Epithelial cell of esophagus (primary cell): ENCODE data around the gene ZNF598.
"Not testable (repeated sequence)": the region's sequence is repeated elsewhere in the genome, so short reads cannot be mapped to it uniquely, and the experiment has no call there.

Source experiments
- DNase-seq: peaks from one replicate; pipeline ENCODE4 v3.0.0; 2010; ENCODE audit warnings: low read depth
- H3K4me3 ChIP-seq: 2 replicates; pipeline ENCODE4 v1.5.1; 2011; ENCODE audit warnings: mild to moderate bottlenecking, low read length, control low read depth
- TF ChIP-seq, protein P1 (sequence below): IDR thresholded peaks from 2 replicates; pipeline ENCODE4 v1.5.1; 2011; ENCODE audit warnings: low read depth, mild to moderate bottlenecking, low read length, control low read depth, inconsistent platforms; ENCODE audit not compliant: insufficient read depth; ENCODE audit errors: missing control alignments

The ZNF598 gene

DNA sequence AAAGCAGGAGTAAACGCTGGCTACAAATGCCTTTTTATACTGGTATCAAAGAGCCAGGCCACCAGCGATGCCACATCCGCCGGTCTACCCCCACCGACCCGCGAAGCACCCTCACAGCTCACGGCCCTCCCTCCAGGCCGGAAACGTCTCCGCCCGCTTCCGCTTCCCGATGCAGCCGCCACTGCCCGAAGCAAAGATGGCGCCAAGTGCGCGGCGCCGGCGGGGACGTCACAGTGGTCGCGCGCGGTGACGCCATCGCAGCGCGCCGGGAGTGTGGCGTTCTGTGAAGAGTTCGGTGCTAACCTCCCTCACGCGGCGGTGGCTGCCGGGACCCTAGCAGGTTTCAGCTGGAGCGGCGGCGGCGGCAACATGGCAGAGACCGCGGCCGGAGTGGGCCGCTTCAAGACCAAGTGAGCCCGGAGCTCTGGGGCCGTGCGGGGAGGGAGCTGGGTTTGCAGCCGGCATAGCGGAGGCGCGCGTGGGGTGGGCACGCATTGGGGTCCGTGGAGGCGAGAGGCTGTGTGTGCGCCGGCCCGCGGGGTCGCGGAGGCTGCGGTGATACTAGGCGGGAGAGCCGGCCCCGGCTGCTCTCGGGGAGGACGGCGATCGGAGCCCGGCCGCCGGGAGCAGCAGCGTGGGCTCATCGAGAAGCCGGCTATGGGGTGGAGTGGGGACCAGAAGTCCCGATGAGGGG lies 37.7 kb downstream of the ZNF598 start, which contains the start of gene TBL3:
Gene TBL3, plus strand, starts transcription at position 258 of the 694 bp plus-strand sequence. Its CDS starts 112 bp downstream, at position 370.
- H3K4me3 ChIP-seq = peak within 1 kb of the TSS; percentile 73
- peak; percentile 95 for DNase-seq
- TF ChIP-seq, protein P1, sequence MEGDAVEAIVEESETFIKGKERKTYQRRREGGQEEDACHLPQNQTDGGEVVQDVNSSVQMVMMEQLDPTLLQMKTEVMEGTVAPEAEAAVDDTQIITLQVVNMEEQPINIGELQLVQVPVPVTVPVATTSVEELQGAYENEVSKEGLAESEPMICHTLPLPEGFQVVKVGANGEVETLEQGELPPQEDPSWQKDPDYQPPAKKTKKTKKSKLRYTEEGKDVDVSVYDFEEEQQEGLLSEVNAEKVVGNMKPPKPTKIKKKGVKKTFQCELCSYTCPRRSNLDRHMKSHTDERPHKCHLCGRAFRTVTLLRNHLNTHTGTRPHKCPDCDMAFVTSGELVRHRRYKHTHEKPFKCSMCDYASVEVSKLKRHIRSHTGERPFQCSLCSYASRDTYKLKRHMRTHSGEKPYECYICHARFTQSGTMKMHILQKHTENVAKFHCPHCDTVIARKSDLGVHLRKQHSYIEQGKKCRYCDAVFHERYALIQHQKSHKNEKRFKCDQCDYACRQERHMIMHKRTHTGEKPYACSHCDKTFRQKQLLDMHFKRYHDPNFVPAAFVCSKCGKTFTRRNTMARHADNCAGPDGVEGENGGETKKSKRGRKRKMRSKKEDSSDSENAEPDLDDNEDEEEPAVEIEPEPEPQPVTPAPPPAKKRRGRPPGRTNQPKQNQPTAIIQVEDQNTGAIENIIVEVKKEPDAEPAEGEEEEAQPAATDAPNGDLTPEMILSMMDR = no peak

DNA sequence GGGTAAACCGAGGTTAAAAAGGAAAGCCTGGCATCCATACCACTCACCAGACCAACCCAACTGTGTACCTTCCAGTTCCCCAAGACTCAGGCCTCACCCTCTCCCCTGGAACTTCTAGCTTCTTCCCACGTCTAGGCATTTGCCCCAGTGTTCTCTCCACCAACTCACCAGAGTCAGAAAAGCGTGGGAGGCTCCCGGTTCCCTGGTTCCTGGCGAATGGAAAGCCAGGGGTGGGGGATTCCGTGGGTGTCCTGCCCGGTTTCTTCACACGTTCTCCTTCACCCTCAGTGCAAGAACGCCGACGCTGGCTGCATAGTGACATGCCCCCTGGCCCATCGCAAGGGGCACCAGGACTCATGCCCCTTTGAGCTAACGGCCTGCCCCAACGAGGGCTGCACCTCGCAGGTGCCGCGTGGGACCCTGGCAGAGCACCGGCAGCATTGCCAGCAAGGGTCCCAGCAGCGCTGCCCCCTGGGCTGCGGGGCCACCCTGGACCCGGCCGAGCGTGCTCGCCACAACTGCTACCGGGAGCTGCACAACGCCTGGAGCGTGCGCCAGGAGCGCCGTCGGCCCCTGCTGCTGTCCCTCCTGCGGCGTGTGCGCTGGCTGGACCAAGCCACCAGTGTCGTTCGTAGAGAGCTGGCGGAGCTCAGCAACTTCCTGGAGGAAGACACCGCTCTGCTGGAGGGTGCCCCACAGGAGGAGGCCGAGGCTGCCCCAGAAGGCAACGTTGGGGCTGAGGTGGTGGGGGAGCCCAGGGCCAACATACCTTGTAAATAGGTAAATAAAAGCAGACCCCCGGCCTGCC lies 41.3 kb downstream of the ZNF598 start:
- DNase-seq = no peak
- TF ChIP-seq, protein P1 = no peak
- H3K4me3 ChIP-seq = no peak overlapping the region

DNA sequence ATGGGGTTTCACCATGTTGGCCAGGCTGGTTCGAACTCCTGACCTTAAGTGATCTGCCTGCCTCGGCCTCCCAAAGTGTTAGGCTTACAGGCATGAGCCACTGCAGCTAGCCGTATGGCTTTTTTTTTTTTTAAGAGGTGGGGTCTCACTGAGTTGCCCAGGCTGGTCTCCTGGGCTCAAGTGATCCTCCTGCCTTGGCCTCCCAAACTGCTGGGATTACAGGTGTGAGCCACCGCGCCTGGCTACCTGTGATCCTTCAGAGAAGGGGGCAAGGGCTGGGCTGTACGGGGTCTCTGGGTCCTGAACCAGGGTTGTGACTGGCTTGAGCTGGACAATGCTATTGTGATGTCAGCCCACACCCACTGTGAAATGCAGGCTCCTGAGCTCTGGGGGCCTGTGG lies 43.2 kb downstream of the ZNF598 start, which contains the start of gene RNF151:
Gene RNF151, plus strand, starts transcription at position 397 of the 400 bp plus-strand sequence. CDS start 26 bp downstream, outside the sequence.
- TF ChIP-seq, protein P1 = no peak
- H3K4me3 ChIP-seq = peak within 1 kb of the TSS; percentile 63
- no peak for DNase-seq

DNA sequence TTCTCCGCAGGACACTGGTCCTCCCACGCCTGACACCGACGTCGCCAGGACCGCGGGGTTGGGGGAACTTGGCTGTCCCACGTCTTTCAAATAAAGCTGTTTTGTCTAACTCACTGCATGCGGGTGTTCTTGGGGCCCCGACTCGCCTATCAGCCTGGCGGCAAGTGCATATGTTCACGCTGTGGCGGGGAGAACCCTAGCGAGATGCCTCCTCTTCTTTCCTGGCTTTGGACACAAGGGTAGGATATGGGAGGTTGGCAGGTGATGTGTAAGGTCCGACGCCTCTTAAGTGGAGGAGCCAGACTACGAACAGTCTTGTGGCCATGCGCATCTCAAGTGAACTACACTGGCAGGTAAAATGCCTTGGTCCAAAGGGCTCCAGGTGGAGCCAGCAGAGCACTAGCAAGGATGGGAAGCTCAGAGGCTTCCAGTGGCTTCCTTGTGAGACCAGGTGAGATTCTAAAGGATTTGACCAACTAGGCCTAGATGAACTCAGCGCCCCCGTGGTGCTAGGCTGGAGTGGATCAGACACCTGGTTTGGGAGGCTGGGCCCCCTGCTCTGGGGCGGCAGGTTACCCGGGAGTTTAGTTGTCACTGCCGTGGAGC lies 44.1 kb downstream of the ZNF598 start:
- no peak for DNase-seq
- TF ChIP-seq, protein P1 = no peak
- peak overlapping the region; percentile 63 for H3K4me3 ChIP-seq

DNA sequence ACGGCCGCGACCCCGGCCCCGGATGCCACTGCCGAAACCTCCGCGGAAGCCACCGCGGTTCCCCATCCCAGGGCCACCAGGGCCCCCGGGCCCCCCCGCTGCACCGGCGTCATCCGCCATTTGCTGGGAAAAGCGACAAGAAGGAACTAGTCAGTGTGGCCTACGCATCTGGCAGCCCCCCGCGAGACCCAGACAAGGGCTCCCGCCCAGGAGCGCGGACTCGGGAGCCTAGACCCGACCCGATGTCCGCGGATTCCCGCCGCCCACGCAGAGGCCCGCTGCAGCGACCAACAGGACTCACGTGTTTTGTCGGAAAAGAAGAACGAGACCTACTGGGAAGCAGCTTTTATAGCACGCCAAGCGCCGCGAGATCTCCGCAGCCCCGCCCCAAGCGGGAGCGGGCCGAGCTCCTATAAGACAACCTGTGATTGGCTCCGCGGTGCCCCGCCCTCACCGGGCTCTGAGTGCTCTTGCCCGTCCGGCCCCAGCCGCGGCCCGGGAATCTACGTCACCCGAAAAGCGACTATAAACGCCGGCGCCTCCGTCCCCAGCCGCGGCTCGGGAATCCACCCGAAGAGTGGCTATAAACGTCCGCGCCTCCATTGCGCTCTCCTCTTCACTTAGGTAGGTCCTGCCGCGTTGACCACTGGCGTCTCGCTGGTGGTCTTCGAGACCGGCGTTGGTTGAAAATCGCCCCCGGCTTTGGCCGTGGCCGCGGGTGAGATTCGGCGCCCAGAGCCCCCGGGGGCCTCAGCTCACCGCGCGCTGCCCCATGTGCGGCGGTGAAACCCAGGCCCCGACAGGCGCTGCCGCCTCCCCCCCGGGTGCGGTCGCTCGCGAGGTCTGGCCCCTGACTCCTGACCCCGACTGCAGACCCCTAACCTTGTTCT lies 44.9 kb downstream of the ZNF598 start, which contains the start of gene RPS2:
Gene RPS2, minus strand, starts transcription at position 321 of the 890 bp plus-strand sequence. Its CDS starts 201 bp downstream, at position 120.
- H3K4me3 ChIP-seq = peak within 1 kb of the TSS; percentile 63
- DNase-seq = peak; percentile 99
- TF ChIP-seq, protein P1 = no peak

DNA sequence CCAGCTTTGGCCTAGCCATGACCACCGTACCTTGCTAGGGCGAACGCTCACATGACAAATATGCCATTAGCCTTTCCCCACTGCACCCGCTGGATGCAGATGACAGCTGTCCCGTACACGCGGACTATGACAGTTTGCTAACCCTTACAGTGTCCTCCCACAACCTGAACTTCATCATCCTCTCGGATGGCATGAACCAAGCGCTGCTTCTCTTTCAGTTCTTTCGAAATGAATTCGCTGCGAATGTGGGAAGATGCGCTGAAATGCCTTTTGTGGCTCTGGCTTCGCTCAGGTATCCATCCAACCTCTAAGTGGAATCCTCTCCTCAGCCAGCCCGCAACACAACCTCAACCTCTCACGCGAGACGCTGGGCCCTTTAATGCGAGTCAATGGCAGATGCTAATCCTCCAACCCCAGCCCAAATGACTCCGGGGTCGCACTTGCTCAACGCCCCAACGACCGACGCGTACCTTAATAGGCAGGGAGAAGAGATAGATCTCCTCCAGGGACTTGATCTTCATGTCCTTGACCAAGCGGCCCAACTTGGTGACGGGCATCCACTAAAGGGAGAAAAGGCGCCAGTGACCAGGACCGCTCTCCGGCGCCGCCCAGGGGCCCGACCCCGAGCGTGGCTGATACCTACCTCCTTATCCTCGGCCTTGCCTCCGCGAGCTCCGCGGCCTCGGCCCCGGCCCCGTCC lies 45.7 kb downstream of the ZNF598 start:
- TF ChIP-seq, protein P1 = no peak
- no peak for DNase-seq

DNA sequence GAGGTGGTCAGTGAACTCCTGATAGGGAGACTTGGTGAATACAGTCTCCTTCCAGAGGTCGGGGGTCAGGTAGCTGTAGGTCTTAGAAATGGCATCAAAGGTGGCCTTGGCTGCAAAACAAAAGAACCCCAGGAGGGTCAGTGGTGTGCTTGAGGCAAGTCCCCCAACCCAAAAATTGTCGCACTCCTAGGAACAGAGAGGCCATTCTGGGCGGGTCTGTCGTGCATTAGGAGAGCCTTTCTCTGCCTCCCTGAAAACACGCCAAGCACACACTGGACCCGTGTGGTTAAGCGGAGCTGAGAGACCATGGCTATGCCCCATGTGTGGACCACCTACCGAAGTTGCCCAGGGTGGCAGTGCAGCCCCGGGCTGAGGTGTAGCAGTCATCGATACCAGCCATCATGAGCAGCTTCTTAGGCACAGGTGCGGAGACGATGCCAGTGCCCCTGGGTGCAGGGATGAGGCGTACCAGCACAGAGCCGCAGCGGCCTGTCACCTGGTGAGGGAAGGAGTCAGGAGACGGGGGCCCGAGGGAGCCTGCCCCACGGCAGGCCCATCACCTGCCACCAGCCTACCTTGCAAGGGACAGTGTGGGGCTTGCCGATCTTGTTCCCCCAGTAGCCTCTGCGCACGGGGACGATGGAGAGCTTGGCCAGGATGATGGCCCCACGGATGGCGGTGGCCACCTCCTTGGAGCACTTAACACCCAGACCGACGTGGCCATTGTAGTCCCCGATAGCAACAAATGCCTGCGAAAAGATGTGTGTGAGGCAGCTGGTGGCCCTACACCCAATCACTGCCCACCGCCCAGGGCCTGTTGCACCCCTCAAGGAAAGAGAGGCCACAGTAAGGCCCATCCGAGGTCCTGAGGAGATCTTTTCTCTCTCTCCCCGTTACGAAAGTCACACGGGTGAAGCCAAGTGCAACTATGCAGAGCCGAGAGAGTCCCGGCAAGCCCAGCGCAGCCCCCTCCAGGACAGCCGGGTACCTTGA lies 47.2 kb downstream of the ZNF598 start:
- H3K4me3 ChIP-seq = peak overlapping the region; percentile 63
- DNase-seq = not testable (repeated sequence)

More for the DNA sequence above, 45.7 kb downstream of the ZNF598 start:
- peak overlapping the region; percentile 63 for H3K4me3 ChIP-seq
